HG03469 (cell line): ENCODE measurements around the gene PRR33.
"Not testable (repeated sequence)": the region's sequence is repeated elsewhere in the genome, so short reads cannot be mapped to it uniquely, and the experiment has no call there.

ENCODE experiments used
- ATAC-seq: cut with Tn5 transposase; IDR thresholded peaks from one replicate; pipeline ENCODE4 v1.9.1; 2021; ENCODE audit warnings: mild to moderate bottlenecking, moderate library complexity, moderate number of reproducible peaks; ENCODE audit not compliant: unreplicated experiment

The PRR33 gene

GRCh38 chr11:1890856-1891830 lies 552 bp downstream of the PRR33 start:
- no peak for ATAC-seq

GRCh38 chr11:1889941-1890855 lies 1.5 kb downstream of the PRR33 start:
- ATAC-seq, result no peak

GRCh38 chr11:1889224-1889930 lies 2.3 kb downstream of the PRR33 start:
- ATAC-seq, result no peak

DNA sequence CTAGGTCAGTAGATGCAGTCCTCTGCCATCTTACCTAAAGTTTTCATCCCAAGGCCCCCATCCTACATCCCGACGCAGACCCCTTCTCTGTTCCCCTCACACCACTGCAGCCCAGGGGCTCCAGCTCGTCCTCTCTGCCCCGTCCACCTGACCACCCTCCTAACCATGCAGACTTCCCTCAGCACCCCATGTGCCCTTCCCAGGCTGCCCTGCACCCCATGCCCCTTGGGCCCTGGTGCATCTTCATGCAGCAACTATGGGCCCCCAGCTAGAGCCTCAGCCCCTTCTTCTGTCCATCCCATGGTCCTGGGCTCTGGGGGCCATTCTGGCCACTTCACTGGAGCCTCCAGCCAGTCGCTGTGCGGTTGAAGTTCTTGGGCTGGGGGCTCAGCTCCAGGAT lies 2.9 kb downstream of the PRR33 start:
- no peak for ATAC-seq

DNA sequence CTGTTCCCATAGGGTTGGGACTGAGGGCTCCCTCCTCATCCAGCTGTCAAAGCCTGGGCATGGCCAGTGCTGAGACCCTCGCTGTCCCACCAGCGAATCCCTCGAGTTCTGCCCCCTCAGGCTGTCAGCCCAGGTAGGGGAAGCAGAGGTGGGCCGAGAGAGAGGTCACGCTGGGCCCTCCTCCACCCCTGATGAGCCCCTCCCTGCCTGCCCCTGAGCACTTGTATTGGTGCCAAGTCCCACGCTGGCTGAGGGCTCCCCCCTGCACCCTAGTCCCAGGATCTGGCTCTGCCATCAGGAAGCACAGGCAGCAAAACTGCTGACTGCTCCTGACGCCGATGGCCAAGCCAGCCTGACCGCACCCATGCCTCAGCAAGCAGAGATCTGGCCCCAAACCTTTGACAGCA lies 3.3 kb downstream of the PRR33 start:
- ATAC-seq, result no peak

DNA sequence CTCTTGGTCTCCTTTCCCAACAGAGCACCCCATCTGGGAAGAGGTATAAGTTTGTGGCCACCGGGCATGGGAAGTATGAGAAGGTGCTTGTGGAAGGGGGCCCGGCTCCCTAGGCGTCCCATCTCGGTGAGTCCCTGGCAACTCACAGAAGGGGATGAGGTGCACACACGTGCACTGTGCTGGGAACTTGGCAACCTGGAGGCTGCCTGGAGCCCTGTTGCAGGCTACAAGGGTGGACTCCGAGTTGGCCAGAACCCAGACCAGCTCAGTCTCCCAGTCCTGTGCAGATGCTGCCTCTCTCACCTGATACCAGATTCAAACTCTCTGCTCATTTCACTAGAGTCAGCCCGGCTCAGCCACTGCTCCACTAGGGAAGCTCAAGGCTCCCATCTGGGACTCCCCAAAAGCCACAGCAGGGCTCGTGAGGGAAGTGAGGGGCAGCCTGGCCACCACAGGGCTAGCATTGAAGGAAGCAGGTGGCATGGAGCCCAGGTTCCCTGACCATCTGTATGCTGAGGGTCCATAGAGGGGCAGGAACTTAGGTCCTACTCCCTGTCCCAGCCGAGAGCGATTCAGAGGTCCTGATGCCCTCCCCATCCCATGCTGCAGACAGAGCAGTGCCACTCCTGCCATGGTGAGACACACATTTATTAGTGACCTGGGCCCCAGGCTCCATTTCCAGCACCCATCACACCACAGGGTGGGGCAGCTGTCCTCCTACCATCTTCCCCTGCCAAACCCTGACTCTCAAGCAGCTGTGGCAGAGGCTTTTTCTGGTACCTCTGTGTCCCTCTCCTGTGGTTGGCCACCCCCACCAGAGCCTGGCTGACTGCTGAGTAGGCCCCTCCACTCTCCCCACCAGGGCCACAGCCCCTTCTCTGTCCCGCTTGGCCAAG lies 4.0 kb downstream of the PRR33 start:
- ATAC-seq, result no peak

DNA sequence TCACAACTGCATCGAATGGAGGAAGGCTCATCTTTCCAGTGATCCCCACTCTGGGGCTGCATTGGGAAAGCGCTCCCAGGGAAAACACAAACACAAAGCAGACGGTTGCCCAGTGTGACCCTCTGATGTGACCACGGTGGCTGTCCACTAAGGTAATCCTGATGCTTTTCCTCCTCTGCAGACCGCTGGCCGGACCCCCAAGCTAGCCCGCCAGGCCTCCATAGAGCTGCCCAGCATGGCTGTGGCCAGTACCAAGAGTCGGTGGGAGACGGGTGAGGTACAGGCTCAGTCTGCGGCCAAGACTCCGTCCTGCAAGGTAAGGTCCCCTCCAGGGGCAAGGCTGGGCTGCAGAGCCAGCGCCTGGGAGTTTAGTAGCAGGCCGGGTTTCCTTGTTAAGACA lies 5.1 kb downstream of the PRR33 start:
- ATAC-seq, result not testable (repeated sequence)

DNA sequence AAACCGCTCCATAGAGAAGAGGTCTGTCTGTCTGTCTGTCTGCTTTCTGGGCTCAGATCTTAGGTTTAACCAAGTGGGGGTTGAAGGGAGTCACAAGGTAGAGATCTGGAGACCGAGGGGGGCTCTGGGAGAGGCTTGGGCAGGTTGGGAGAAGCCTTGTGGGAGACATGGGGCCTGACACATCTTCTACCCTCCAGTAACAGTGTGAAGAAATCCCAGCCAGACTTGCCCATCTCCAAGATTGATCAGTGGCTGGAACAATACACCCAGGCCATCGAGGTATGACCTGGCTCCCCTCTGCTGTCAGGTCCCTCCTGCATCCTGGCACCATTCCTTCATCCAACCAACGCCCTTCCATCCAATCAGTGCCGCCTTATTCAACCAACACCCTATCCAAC lies 7.4 kb downstream of the PRR33 start:
- no peak for ATAC-seq

GRCh38 chr11:1883346-1884302 lies 8.1 kb downstream of the PRR33 start:
- no peak for ATAC-seq

DNA sequence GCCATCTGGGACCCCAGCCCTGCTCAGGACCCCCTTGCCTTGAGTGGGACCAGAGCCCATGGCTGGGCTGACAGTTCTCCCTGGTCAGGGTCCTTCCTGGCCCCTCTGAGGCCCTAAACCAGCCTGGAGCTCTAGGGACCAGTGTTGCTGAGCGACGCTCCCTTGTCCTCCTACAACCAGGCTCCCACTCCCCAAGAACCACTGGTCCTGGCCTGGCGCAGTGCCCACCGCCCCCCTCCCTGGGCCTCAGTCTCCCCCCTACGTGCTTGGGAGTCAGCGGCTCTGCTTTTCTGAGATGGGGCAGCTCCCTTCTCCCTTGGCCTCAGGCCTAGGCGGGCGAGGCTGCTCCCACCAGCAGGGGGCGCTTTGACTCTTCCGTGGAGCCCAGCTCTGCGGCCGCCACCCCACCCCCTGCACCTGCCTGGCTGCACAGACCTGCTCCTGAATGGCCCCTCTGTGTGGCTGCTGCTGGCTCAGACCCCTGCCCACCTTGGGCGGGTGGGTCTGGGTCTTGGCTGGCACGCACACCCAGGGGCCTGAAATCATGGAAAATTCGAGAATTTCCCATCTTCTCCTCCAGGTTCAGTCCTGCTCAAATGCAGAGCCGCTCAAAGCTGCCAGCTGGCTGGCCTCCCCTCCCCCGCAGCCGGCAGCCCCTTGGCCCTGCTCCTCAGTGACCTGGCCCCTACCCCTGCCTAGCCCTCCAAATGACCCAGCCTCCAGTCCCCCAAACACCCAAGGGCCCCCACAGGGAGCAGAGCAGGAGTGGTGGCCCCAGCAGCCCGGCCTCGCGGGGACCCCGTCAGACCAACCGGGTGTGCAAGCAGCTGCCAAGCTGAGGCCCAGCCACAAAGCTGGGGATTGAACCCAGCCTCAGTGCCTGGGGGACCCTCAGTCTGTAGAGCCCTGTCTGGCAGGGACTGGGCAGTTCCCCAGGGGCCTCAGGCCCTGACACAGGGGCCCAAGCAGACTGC lies 9.1 kb downstream of the PRR33 start:
- ATAC-seq, result no peak

- no peak for ATAC-seq
Measured at GRCh38 chr11:1881442-1882264, 10.0 kb downstream of the PRR33 start.

GRCh38 chr11:1880746-1881441 lies 10.8 kb downstream of the PRR33 start:
- no peak for ATAC-seq

GRCh38 chr11:1879941-1880720 lies 11.6 kb downstream of the PRR33 start:
- ATAC-seq, result no peak

- no peak for ATAC-seq
Measured at GRCh38 chr11:1879342-1879940, 12.3 kb downstream of the PRR33 start.
